ENCODE data around the gene RPL32. TPM values are rescaled to one million over a fixed set of nuclear protein-coding genes. Genes with fewer than 3 reads are reported as not detected.
"Not testable (repeated sequence)": the region's sequence is repeated elsewhere in the genome, so short reads cannot be mapped to it uniquely, and the experiment has no call there.

The RPL32 gene
- total and polyA plus RNA-seq, 2 experiments from 2014 or later, result 666 to 897 TPM

GRCh38 chr3:12884186-12884680 lies 42.9 kb upstream of the RPL32 start:
- TF ChIP-seq EZH2phosphoT487 (IDR thresholded peaks at IDR 0.05; ENCODE audit: low read depth, severe bottlenecking, unreplicated experiment) (no peak), CTCF (IDR thresholded peaks at IDR 0.05; ENCODE audit: poor library complexity) (no peak), EZH2 (IDR thresholded peaks at IDR 0.05; ENCODE audit: borderline replicate concordance) (no peak)
- 88% methylated on average over 15 of the region's 15 CpGs for WGBS (ENCODE audit: low lambda C conversion rate, missing lambda C conversion rate)

GRCh38 chr3:12882336-12883310 lies 41.3 kb upstream of the RPL32 start:
- DNase-seq (ENCODE audit: low spot score), result no peak
- Histone ChIP-seq H3K9me2 (replicated peaks; ENCODE audit: insufficient read depth) (no peaks in the 10 kb centered on the region), H3K79me2 (no peaks in the 10 kb centered on the region), H3K27ac (no peak overlapping the region), H3K9me3 (ENCODE audit: low read depth) (no peaks in the 10 kb centered on the region), H3K36me3 (replicated peaks; ENCODE audit: insufficient read depth, low read depth) (no peaks in the 10 kb centered on the region), H3K4me2 (no peak overlapping the region), H4K20me1 (ENCODE audit: insufficient read depth, poor library complexity, severe bottlenecking) (no peaks in the 10 kb centered on the region), H2AFZ (no peak overlapping the region), H3K27me3 (peaks cover under 1% of the 10 kb centered on the region), H3K4me1 (ENCODE audit: insufficient read depth) (no peaks in the 10 kb centered on the region), H3K4me3 (no peak overlapping the region)
- TF ChIP-seq EZH2phosphoT487 (IDR thresholded peaks at IDR 0.05; ENCODE audit: low read depth, severe bottlenecking, unreplicated experiment), result no peak
- WGBS (ENCODE audit: low lambda C conversion rate, missing lambda C conversion rate), result 96% methylated on average over 34 of the region's 62 CpGs

More at GRCh38 chr3:12884186-12884680, 42.9 kb upstream of the RPL32 start:
- Histone ChIP-seq H3K4me3 (no peak overlapping the region), H4K20me1 (ENCODE audit: insufficient read depth, poor library complexity, severe bottlenecking) (no peaks in the 10 kb centered on the region), H3K36me3 (replicated peaks; ENCODE audit: insufficient read depth, low read depth) (no peaks in the 10 kb centered on the region), H3K9me2 (replicated peaks; ENCODE audit: insufficient read depth) (no peaks in the 10 kb centered on the region), H2AFZ (no peak overlapping the region), H3K27ac (no peak overlapping the region), H3K27me3 (peaks cover 7% of the 10 kb centered on the region), H3K9me3 (ENCODE audit: low read depth) (no peaks in the 10 kb centered on the region), H3K4me2 (no peak overlapping the region), H3K79me2 (no peaks in the 10 kb centered on the region), H3K4me1 (ENCODE audit: insufficient read depth) (no peaks in the 10 kb centered on the region)
- DNase-seq (ENCODE audit: low spot score), result no peak

- WGBS (ENCODE audit: low lambda C conversion rate, missing lambda C conversion rate), result 92% methylated on average over 12 of the region's 12 CpGs
- H3K4me2 ChIP-seq; H3K27me3 ChIP-seq; H3K36me3 ChIP-seq (replicated peaks; ENCODE audit: insufficient read depth, low read depth); H2AFZ ChIP-seq; H3K9me2 ChIP-seq (replicated peaks; ENCODE audit: insufficient read depth); H3K4me3 ChIP-seq; DNase-seq (ENCODE audit: low spot score); H4K20me1 ChIP-seq (ENCODE audit: insufficient read depth, poor library complexity, severe bottlenecking); H3K9me3 ChIP-seq (ENCODE audit: low read depth); H3K27ac ChIP-seq; H3K4me1 ChIP-seq (ENCODE audit: insufficient read depth); H3K79me2 ChIP-seq: not testable (repeated sequence)
Measured at GRCh38 chr3:12881858-12882257, 40.5 kb upstream of the RPL32 start.

- no peak overlapping the region for H3K27ac ChIP-seq
- H2AFZ ChIP-seq, result no peak overlapping the region
- DNase-seq (ENCODE audit: low spot score), result no peak
- H3K4me3 ChIP-seq, result no peak overlapping the region
- no peak overlapping the region for H3K4me2 ChIP-seq
- H3K36me3 ChIP-seq (replicated peaks; ENCODE audit: insufficient read depth, low read depth), result no peaks in the 10 kb centered on the region
- no peaks in the 10 kb centered on the region for H4K20me1 ChIP-seq (ENCODE audit: insufficient read depth, poor library complexity, severe bottlenecking)
- no peak for TF ChIP-seq CTCF (IDR thresholded peaks at IDR 0.05; ENCODE audit: poor library complexity)
- TF ChIP-seq EZH2 (IDR thresholded peaks at IDR 0.05; ENCODE audit: borderline replicate concordance), result no peak
- TF ChIP-seq EZH2phosphoT487 (IDR thresholded peaks at IDR 0.05; ENCODE audit: low read depth, severe bottlenecking, unreplicated experiment), result no peak
- H3K27me3 ChIP-seq, result no peaks in the 10 kb centered on the region
- 92% methylated on average over 5 of the region's 5 CpGs for WGBS (ENCODE audit: low lambda C conversion rate, missing lambda C conversion rate)
- no peaks in the 10 kb centered on the region for H3K9me2 ChIP-seq (replicated peaks; ENCODE audit: insufficient read depth)
- no peaks in the 10 kb centered on the region for H3K9me3 ChIP-seq (ENCODE audit: low read depth)
- H3K4me1 ChIP-seq (ENCODE audit: insufficient read depth), result no peaks in the 10 kb centered on the region
- no peaks in the 10 kb centered on the region for H3K79me2 ChIP-seq
Measured at GRCh38 chr3:12879191-12879815, 37.9 kb upstream of the RPL32 start.

GRCh38 chr3:12878758-12879157 lies 37.4 kb upstream of the RPL32 start:
- H3K9me2 ChIP-seq (replicated peaks; ENCODE audit: insufficient read depth); H3K4me1 ChIP-seq (ENCODE audit: insufficient read depth); H3K36me3 ChIP-seq (replicated peaks; ENCODE audit: insufficient read depth, low read depth); H3K4me3 ChIP-seq; H4K20me1 ChIP-seq (ENCODE audit: insufficient read depth, poor library complexity, severe bottlenecking); H3K4me2 ChIP-seq; DNase-seq (ENCODE audit: low spot score); H3K27me3 ChIP-seq; H3K79me2 ChIP-seq; H2AFZ ChIP-seq; H3K9me3 ChIP-seq (ENCODE audit: low read depth); H3K27ac ChIP-seq: not testable (repeated sequence)
- 46% methylated on average over 2 of the region's 2 CpGs for WGBS (ENCODE audit: low lambda C conversion rate, missing lambda C conversion rate)

All from hepatocyte (in vitro differentiated cells).